Ovary (tissue), 3 donors: ENCODE measurements around the gene TPD52L2.

ENCODE experiments used
- CTCF ChIP-seq, 3 donors: fragments of 450-650 bp in 2 of 3; fragments of 200-600 bp in 1 of 3; IDR thresholded peaks; one replicate each; pipeline versions ENCODE4 v1.5.1 to v1.8.0; 2016 to 2022; ENCODE audit warnings: antibody characterized with exemption in 3 of 3, mild to moderate bottlenecking in 1 of 3
- POLR2A ChIP-seq: fragments of 450-650 bp; IDR thresholded peaks from one replicate; pipeline ENCODE4 v1.6.1; 2017; ENCODE audit warnings: antibody characterized with exemption, mild to moderate bottlenecking, moderate library complexity
- donor health status: DM: no; HTN: no; CAD: no.

- TF ChIP-seq CTCF (IDR thresholded peaks at IDR 0.05) (no peak), POLR2A (no peak)
These were observed 35.5 kb upstream of the TPD52L2 start for GRCh38 chr20:63829603-63829944.
